Peyer's patch (tissue), 4 donors: Measurements from ENCODE around the gene LILRA1. TPM values are rescaled to one million over a fixed set of nuclear protein-coding genes. Genes with fewer than 3 reads are reported as not detected.
"Not testable (repeated sequence)": the region's sequence is repeated elsewhere in the genome, so short reads cannot be mapped to it uniquely, and the experiment has no call there.

Experiments used
- DNase-seq, 3 donors: peaks; one replicate each; pipeline ENCODE4 v3.0.0-alpha.2; 2017 to 2019
- H3K27ac ChIP-seq, 4 donors: fragments of 200-600 bp; sonication (generic); one replicate each; pipeline ENCODE4 v1.5.1; 2016 to 2019
- H3K27me3 ChIP-seq, 2 donors: fragments of 200-600 bp; sonication (generic); one replicate each; pipeline ENCODE4 v1.5.1; 2019
- H3K36me3 ChIP-seq, 3 donors: fragments of 200-600 bp; sonication (generic); one replicate each; pipeline ENCODE4 v1.5.1; 2016 to 2019
- H3K4me1 ChIP-seq, 4 donors: fragments of 200-600 bp; sonication (generic); one replicate each; pipeline ENCODE4 v1.5.1; 2016 to 2019
- H3K4me3 ChIP-seq, 4 donors: fragments of 200-600 bp; sonication (generic); 1 replicate in 3 of 4; 2 replicates in 1 of 4; pipeline ENCODE4 v1.5.1; 2016 to 2019; ENCODE audit warnings: mild to moderate bottlenecking in 1 of 4
- H3K9me3 ChIP-seq, 4 donors: fragments of 200-600 bp; sonication (generic); one replicate each; pipeline ENCODE4 v1.5.1; 2016 to 2019; ENCODE audit warnings: mild to moderate bottlenecking in 1 of 4
- POLR2A ChIP-seq, 2 donors: fragments of 450-650 bp; IDR thresholded peaks; one replicate each; pipeline ENCODE4 v1.5.1; 2017; ENCODE audit warnings: antibody characterized with exemption in 2 of 2, mild to moderate bottlenecking in 2 of 2, moderate library complexity in 2 of 2
- total RNA-seq, 4 donors: library from RNA; depleted of rRNA; stranded (reverse); fragments of >200 nt; gene quantifications; one replicate each; pipeline ENCODE4 v1.1.0, GENCODE V29; 2016
- TF ChIP-seq, protein P1 (sequence below), 6 experiments: fragments of 450-650 bp in 4 of 6; fragments of 200-600 bp in 2 of 6; sonication (generic) in 1 of 6; IDR thresholded peaks; one replicate each; pipeline ENCODE4 v1.5.1; 2017 to 2019; ENCODE audit warnings: antibody characterized with exemption in 6 of 6, mild to moderate bottlenecking in 3 of 6, moderate library complexity in 1 of 6

LILRA1 gene
- total RNA-seq, 4 donors from 2014 or later, result not detected

DNA sequence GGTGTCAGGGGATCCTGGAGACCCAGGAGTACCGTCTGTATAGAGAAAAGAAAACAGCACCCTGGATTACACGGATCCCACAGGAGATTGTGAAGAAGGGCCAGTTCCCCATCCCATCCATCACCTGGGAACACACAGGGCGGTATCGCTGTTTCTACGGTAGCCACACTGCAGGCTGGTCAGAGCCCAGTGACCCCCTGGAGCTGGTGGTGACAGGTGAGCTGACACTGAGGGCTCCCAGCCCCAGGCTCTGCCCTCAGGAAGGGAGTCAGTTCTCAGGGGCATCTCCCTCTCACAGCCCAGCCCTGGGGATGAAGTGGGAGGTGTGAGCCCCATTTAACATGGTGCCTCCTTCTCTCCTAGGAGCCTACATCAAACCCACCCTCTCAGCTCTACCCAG, 1.3 kb downstream of the LILRA1 start:
- H3K9me3 ChIP-seq, result no peaks in the 10 kb centered on the region
- H3K27me3 ChIP-seq, result no peaks in the 10 kb centered on the region
- no peak for DNase-seq
- TF ChIP-seq, protein P1, sequence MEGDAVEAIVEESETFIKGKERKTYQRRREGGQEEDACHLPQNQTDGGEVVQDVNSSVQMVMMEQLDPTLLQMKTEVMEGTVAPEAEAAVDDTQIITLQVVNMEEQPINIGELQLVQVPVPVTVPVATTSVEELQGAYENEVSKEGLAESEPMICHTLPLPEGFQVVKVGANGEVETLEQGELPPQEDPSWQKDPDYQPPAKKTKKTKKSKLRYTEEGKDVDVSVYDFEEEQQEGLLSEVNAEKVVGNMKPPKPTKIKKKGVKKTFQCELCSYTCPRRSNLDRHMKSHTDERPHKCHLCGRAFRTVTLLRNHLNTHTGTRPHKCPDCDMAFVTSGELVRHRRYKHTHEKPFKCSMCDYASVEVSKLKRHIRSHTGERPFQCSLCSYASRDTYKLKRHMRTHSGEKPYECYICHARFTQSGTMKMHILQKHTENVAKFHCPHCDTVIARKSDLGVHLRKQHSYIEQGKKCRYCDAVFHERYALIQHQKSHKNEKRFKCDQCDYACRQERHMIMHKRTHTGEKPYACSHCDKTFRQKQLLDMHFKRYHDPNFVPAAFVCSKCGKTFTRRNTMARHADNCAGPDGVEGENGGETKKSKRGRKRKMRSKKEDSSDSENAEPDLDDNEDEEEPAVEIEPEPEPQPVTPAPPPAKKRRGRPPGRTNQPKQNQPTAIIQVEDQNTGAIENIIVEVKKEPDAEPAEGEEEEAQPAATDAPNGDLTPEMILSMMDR (IDR thresholded peaks at IDR 0.05), result no peak
- no peak for TF ChIP-seq POLR2A (IDR thresholded peaks at IDR 0.05)
- no peak overlapping the region for H3K27ac ChIP-seq
- no peak overlapping the region for H3K4me3 ChIP-seq
- H3K36me3 ChIP-seq, result no peaks in the 10 kb centered on the region
- H3K4me1 ChIP-seq, result no peaks in the 10 kb centered on the region

GRCh38 chr19:54595680-54596436, 2.4 kb downstream of the LILRA1 start:
- DNase-seq, H3K36me3 ChIP-seq, H3K27ac ChIP-seq, H3K9me3 ChIP-seq, H3K4me1 ChIP-seq, H3K4me3 ChIP-seq, H3K27me3 ChIP-seq: not testable (repeated sequence)

DNA sequence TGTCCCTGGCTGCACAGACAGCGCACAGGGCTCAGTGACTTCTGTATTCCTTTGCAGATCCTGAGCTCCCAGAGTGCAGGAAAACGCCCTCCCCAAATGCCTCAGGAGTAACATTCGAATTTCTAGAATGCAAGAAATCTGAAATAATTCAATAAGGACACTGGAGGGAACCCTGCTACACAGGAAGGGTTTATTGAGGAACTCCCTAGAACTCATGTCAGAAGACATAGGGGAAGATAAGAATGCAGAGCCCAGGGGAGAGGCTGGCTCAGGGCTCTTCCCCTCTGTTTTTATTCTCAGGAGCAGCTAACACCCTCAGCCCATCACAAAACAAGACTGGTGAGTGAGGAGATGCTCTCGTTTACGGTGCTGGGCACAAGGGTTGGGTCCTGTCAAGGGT, 6.8 kb downstream of the LILRA1 start:
- no peak for DNase-seq

DNA sequence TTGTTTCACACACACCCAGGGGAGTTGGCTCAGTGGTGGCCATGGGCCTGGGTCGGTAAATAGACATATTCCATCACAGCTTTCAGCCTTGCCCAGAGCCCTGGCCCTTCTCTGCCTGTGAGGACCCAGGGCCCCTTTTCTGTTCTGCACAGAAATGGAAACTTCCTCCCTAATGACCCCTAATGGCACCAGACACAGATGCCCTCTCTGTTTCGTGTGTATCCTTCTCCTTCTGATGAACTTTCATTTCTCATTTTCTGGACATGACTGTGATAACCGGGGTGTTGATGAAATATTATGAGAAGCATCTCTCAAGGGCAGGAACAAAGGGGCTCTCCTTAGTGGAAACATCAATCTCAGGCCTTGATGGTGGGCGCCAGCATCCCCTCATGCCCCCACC, 12.8 kb downstream of the LILRA1 start:
- H3K36me3 ChIP-seq, result no peaks in the 10 kb centered on the region
- no peaks in the 10 kb centered on the region for H3K9me3 ChIP-seq
- no peak for TF ChIP-seq POLR2A (IDR thresholded peaks at IDR 0.05)
- TF ChIP-seq, protein P1 (IDR thresholded peaks at IDR 0.05), result no peak
- no peaks in the 10 kb centered on the region for H3K27me3 ChIP-seq
- H3K4me3 ChIP-seq, result no peak overlapping the region
- DNase-seq, result no peak
- H3K4me1 ChIP-seq, result no peaks in the 10 kb centered on the region
- H3K27ac ChIP-seq, result no peak overlapping the region

More for the DNA sequence above, 6.8 kb downstream of the LILRA1 start:
- Histone ChIP-seq H3K4me1 (no peaks in the 10 kb centered on the region), H3K9me3 (no peaks in the 10 kb centered on the region), H3K27ac (no peak overlapping the region), H3K27me3 (no peaks in the 10 kb centered on the region), H3K36me3 (no peaks in the 10 kb centered on the region), H3K4me3 (no peak overlapping the region)
- TF ChIP-seq, protein P1 (IDR thresholded peaks at IDR 0.05), result no peak
- TF ChIP-seq POLR2A (IDR thresholded peaks at IDR 0.05), result no peak

DNA sequence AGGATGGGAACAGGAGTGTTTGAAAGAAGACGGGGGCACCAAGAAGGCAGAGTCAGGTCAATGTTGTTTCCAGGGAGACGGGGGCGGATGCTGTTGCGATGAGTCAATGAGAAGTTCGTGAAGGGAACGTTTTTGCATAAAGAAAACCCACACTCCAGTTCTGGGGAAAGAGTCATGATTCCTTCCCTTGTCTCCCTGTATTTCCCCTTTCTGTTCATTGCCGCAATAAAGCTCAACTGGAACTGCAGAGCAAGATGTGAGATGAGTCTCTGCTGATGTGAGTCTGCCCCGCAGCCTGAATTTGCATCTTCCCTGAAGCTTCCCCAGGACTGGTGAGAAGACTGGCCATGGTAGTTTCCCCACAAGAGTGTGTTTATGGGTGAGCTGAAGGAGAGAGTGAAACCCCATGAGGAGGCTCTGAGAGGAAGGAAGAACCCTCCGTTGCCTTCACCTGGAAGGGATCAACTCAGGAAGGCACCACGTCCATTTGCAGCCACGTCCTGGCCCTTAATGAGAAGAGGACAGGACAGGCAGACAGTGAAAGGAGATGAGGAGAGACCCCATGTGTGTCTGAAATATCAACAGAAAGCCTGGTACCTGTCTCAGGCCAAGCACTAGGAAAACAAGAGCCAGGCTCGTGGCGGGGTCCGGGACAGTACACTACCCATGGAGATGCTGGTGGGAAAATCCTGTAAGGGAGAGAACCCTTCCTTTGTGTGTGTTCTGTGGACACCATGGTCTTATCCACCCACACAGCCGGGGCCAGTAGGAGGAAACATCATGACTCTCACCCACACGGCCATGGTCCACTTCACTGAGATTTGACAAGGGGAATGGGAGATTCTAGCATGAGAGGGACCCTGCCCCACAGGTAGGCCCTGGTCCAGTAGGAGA, 13.7 kb downstream of the LILRA1 start:
- no peak for TF ChIP-seq POLR2A (IDR thresholded peaks at IDR 0.05)
- Histone ChIP-seq H3K36me3 (no peaks in the 10 kb centered on the region), H3K27me3 (no peaks in the 10 kb centered on the region)

DNA sequence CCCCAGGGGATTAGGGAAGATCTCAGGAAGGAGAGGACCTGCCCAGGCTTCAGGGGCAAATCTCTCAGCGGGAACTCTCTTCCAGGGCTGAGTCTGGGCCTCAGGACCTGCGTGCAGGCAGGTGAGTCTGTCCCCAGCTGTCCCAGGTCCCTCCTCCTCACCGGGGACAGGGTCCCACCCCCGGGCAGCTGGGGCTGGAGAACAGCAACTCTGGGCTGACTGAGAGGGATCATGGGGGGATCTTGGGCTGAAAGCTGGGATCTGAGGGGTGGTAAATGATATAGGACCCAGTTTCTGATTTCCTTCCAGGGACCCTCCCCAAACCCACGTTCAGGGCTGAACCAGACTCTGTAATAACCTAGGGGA, 14.3 kb downstream of the LILRA1 start:
- no peak for DNase-seq
- no peak overlapping the region for H3K4me3 ChIP-seq
- no peaks in the 10 kb centered on the region for H3K4me1 ChIP-seq
- no peaks in the 10 kb centered on the region for H3K36me3 ChIP-seq
- no peak for TF ChIP-seq POLR2A (IDR thresholded peaks at IDR 0.05)
- TF ChIP-seq, protein P1 (IDR thresholded peaks at IDR 0.05), result no peak
- H3K9me3 ChIP-seq, result no peaks in the 10 kb centered on the region
- H3K27ac ChIP-seq, result no peak overlapping the region
- no peaks in the 10 kb centered on the region for H3K27me3 ChIP-seq

More for the DNA sequence above, 13.7 kb downstream of the LILRA1 start:
- no peak overlapping the region for H3K27ac ChIP-seq
- no peak for DNase-seq
- H3K4me3 ChIP-seq, result no peak overlapping the region
- no peaks in the 10 kb centered on the region for H3K4me1 ChIP-seq
- no peaks in the 10 kb centered on the region for H3K9me3 ChIP-seq
